GM18520 (cell line): ENCODE data around the gene UCP2.

Experiments used
- ATAC-seq: cut with Tn5 transposase; IDR thresholded peaks from one replicate; pipeline ENCODE4 v1.9.1; 2021; ENCODE audit not compliant: unreplicated experiment

Gene UCP2

GRCh38 chr11:73982595-73982989 is at the start of gene UCP2:
TSS of gene UCP2 (minus strand) at chr11:73982843. CDS start at chr11:73978378, 4,465 bp downstream.
- peak; percentile 24 for ATAC-seq

- ATAC-seq, result no peak
These were observed 48.4 kb upstream of the UCP2 start for GRCh38 chr11:74030723-74031676.

- ATAC-seq, result no peak
These were observed 43.0 kb upstream of the UCP2 start for GRCh38 chr11:74025467-74026166.

- no peak for ATAC-seq
These were observed 41.8 kb upstream of the UCP2 start for GRCh38 chr11:74024261-74025029.

GRCh38 chr11:74023276-74023675 is 40.6 kb upstream of the UCP2 start:
- ATAC-seq, result no peak

- ATAC-seq, result no peak
These were observed 39.9 kb upstream of the UCP2 start for GRCh38 chr11:74022546-74022945.

- ATAC-seq, result no peak
These were observed 39.4 kb upstream of the UCP2 start for GRCh38 chr11:74021998-74022397.

- peak; percentile 63 for ATAC-seq
These were observed 37.9 kb upstream of the UCP2 start for GRCh38 chr11:74020539-74020938.

- no peak for ATAC-seq
These were observed 37.2 kb upstream of the UCP2 start for GRCh38 chr11:74019860-74020259.

GRCh38 chr11:74019104-74019738 is 36.6 kb upstream of the UCP2 start:
- no peak for ATAC-seq

- no peak for ATAC-seq
These were observed 35.8 kb upstream of the UCP2 start for GRCh38 chr11:74018331-74019005.

GRCh38 chr11:74017631-74018030 is 35.0 kb upstream of the UCP2 start:
- ATAC-seq, result no peak

- no peak for ATAC-seq
These were observed 33.5 kb upstream of the UCP2 start for GRCh38 chr11:74015919-74016684.

- no peak for ATAC-seq
These were observed 32.2 kb upstream of the UCP2 start for GRCh38 chr11:74014880-74015279.

GRCh38 chr11:74013141-74013540 is 30.5 kb upstream of the UCP2 start:
- no peak for ATAC-seq

- no peak for ATAC-seq
These were observed 29.6 kb upstream of the UCP2 start for GRCh38 chr11:74012074-74012809.

GRCh38 chr11:74011360-74012073 is 28.9 kb upstream of the UCP2 start:
- ATAC-seq, result peak; percentile 61
